HFFc6 (cell line): ENCODE data around the gene SLC13A3. TPM values are rescaled to one million over a fixed set of nuclear protein-coding genes. Genes with fewer than 3 reads are reported as not detected.

Experiments used
- DNase-seq: peaks from one replicate; pipeline ENCODE4 v3.0.0-alpha.2; 2018
- H3K27ac Mint-ChIP-seq: 2 replicates; pipeline ENCODE4 v1.8.0; 2020; ENCODE audit warnings: mild to moderate bottlenecking, mixed read lengths
- H3K27me3 Mint-ChIP-seq: 2 replicates; pipeline ENCODE4 v1.8.0; 2021; ENCODE audit warnings: mild to moderate bottlenecking, moderate library complexity, mixed read lengths; ENCODE audit not compliant: insufficient read depth
- H3K36me3 Mint-ChIP-seq: 2 replicates; pipeline ENCODE4 v1.8.0; 2021; ENCODE audit warnings: low read depth, mixed read lengths
- H3K4me1 Mint-ChIP-seq: 2 replicates; pipeline ENCODE4 v1.8.0; 2020; ENCODE audit warnings: low read depth, mixed read lengths
- H3K4me3 Mint-ChIP-seq: 2 replicates; pipeline ENCODE4 v1.8.0; 2020; ENCODE audit warnings: mild to moderate bottlenecking, moderate library complexity, mixed read lengths
- H3K9me3 Mint-ChIP-seq: 2 replicates; pipeline ENCODE4 v1.8.0; 2020; ENCODE audit warnings: mild to moderate bottlenecking, mixed read lengths
- CTCF ChIP-seq: fragments of 200-600 bp; sonication (generic); IDR thresholded peaks from 2 replicates; pipeline ENCODE4 v1.5.0; 2021; ENCODE audit warnings: antibody characterized with exemption, mild to moderate bottlenecking
- total RNA-seq, 6 experiments: library from RNA; stranded (reverse); fragmentation: NEBNext Ultra II Directional; extraction: Animal tissue kit (Norgen Biotek cat#: 25700); gene quantifications; 2 replicates in 1 of 6; 3 replicates in 5 of 6; pipeline ENCODE4 v1.2.3, GENCODE V29; 2021

The SLC13A3 gene
- total RNA-seq, 6 experiments from 2014 or later: 2.3 to 3.5 (median 2.7) TPM

GRCh38 chr20:46557231-46557956 is 93.9 kb downstream of the SLC13A3 start:
- peak; percentile 42 for DNase-seq
- Mint-ChIP-seq H3K36me3 (no peaks in the 10 kb centered on the region), H3K4me3 (no peak overlapping the region)

GRCh38 chr20:46555370-46555956 is 95.8 kb downstream of the SLC13A3 start:
- Mint-ChIP-seq H3K4me1 (peaks cover 20% of the 10 kb centered on the region), H3K27me3 (peaks cover 5% of the 10 kb centered on the region; the same call in 1 of the 2 replicates), H3K9me3 (no peaks in the 10 kb centered on the region), H3K27ac (no peak overlapping the region), H3K36me3 (no peaks in the 10 kb centered on the region), H3K4me3 (no peak overlapping the region)
- no peak for TF ChIP-seq CTCF
- no peak for DNase-seq

More at GRCh38 chr20:46557231-46557956, 93.9 kb downstream of the SLC13A3 start:
- Mint-ChIP-seq H3K4me1 (peaks cover 20% of the 10 kb centered on the region), H3K27me3 (peaks cover 6% of the 10 kb centered on the region), H3K9me3 (no peaks in the 10 kb centered on the region), H3K27ac (no peak overlapping the region)
- TF ChIP-seq CTCF: no peak

GRCh38 chr20:46554828-46555227 is 96.4 kb downstream of the SLC13A3 start:
- Mint-ChIP-seq H3K36me3 (no peaks in the 10 kb centered on the region), H3K4me3 (no peak overlapping the region), H3K9me3 (no peaks in the 10 kb centered on the region), H3K27ac (no peak overlapping the region), H3K27me3 (peaks cover 6% of the 10 kb centered on the region; the same call in 1 of the 2 replicates), H3K4me1 (peaks cover 20% of the 10 kb centered on the region)
- TF ChIP-seq CTCF: no peak
- no peak for DNase-seq

- Mint-ChIP-seq H3K9me3 (no peaks in the 10 kb centered on the region), H3K36me3 (no peaks in the 10 kb centered on the region), H3K4me3 (no peak overlapping the region), H3K27ac (no peak overlapping the region), H3K4me1 (peaks cover 20% of the 10 kb centered on the region), H3K27me3 (peaks cover 6% of the 10 kb centered on the region; the same call in 1 of the 2 replicates)
- no peak for DNase-seq
- no peak for TF ChIP-seq CTCF
Measured at GRCh38 chr20:46553926-46554325, 97.3 kb downstream of the SLC13A3 start.

- no peak for TF ChIP-seq CTCF
- Mint-ChIP-seq H3K4me1 (peaks cover 10% of the 10 kb centered on the region), H3K27me3 (peaks cover 6% of the 10 kb centered on the region; the same call in 1 of the 2 replicates), H3K36me3 (no peaks in the 10 kb centered on the region), H3K4me3 (no peak overlapping the region), H3K27ac (no peak overlapping the region), H3K9me3 (no peaks in the 10 kb centered on the region)
- DNase-seq: no peak
Measured at GRCh38 chr20:46552460-46553420, 98.5 kb downstream of the SLC13A3 start.
